GM19463 (cell line): ENCODE measurements around the gene NFKBIB.
A peak's percentile ranks its signal among the peaks of the same experiment; 100 is the strongest.
"Not testable (repeated sequence)": the region's sequence is repeated elsewhere in the genome, so short reads cannot be mapped to it uniquely, and the experiment has no call there.

Experiments used
- ATAC-seq: cut with Tn5 transposase; IDR thresholded peaks from one replicate; pipeline ENCODE4 v1.9.1; 2021; ENCODE audit warnings: mild to moderate bottlenecking, moderate library complexity; ENCODE audit not compliant: unreplicated experiment

Gene NFKBIB

GRCh38 chr19:38924388-38924787 is 24.6 kb downstream of the NFKBIB start:
- ATAC-seq, result no peak

GRCh38 chr19:38928391-38929001 is 28.7 kb downstream of the NFKBIB start:
- no peak for ATAC-seq

GRCh38 chr19:38929929-38930775 is 30.4 kb downstream of the NFKBIB start, which contains the start of gene SARS2:
Gene SARS2 (minus strand): TSS chr19:38930763. CDS start chr19:38930736, 27 bp downstream.
- ATAC-seq, result peak; percentile 65

- peak; percentile 89 for ATAC-seq
Measured at GRCh38 chr19:38930776-38931520, 31.2 kb downstream of the NFKBIB start, which contains the start of gene MRPS12. Gene MRPS12 (plus strand): TSS chr19:38930944. CDS start chr19:38931295, 351 bp downstream.

GRCh38 chr19:38931521-38931793 is 31.7 kb downstream of the NFKBIB start:
- no peak for ATAC-seq

- no peak for ATAC-seq
Measured at GRCh38 chr19:38932425-38933179, 32.8 kb downstream of the NFKBIB start.

GRCh38 chr19:38933544-38933943 is 33.8 kb downstream of the NFKBIB start:
- no peak for ATAC-seq

GRCh38 chr19:38939957-38940356 is 40.2 kb downstream of the NFKBIB start:
- ATAC-seq, result no peak

GRCh38 chr19:38941466-38941865 is 41.7 kb downstream of the NFKBIB start:
- ATAC-seq, result not testable (repeated sequence)

- ATAC-seq, result no peak
Measured at GRCh38 chr19:38941979-38942378, 42.2 kb downstream of the NFKBIB start.

GRCh38 chr19:38942471-38943181 is 42.9 kb downstream of the NFKBIB start:
- ATAC-seq, result no peak

- no peak for ATAC-seq
Measured at GRCh38 chr19:38944981-38945506, 45.3 kb downstream of the NFKBIB start.

- ATAC-seq, result no peak
Measured at GRCh38 chr19:38945562-38946228, 45.9 kb downstream of the NFKBIB start.

GRCh38 chr19:38946229-38947010 is 46.7 kb downstream of the NFKBIB start:
- ATAC-seq, result no peak

GRCh38 chr19:38949580-38950367 is 50.0 kb downstream of the NFKBIB start:
- ATAC-seq, result no peak

GRCh38 chr19:38951187-38951586 is 51.4 kb downstream of the NFKBIB start:
- ATAC-seq, result no peak

GRCh38 chr19:38952395-38953165 is 52.8 kb downstream of the NFKBIB start:
- ATAC-seq, result no peak
